Keratinocyte (primary cell): ENCODE results near the gene ST6GALNAC6. TPM values are rescaled to one million over a fixed set of nuclear protein-coding genes. Genes with fewer than 3 reads are reported as not detected.

ENCODE experiments used
- DNase-seq: peaks from one replicate; pipeline ENCODE4 v3.0.0-alpha.2; 2011; ENCODE audit warnings: low read depth, missing footprints, low spot score
- FAIRE-seq: peaks from 2 replicates; lab custom pipeline; 2011; peaks lifted over from hg19 to GRCh38; lab: Jason Lieb, UNC
- H2AFZ ChIP-seq: 2 replicates; pipeline ENCODE4 v1.6.0; 2012; ENCODE audit warnings: low read length, control low read depth, inconsistent platforms; ENCODE audit not compliant: control insufficient read depth
- H3K27ac ChIP-seq: 2 replicates; pipeline ENCODE4 v1.5.1; 2011; ENCODE audit warnings: low read length; ENCODE audit not compliant: control insufficient read depth, insufficient read depth
- H3K27me3 ChIP-seq: 3 replicates; pipeline ENCODE4 v1.6.0; 2011; ENCODE audit warnings: low read length; ENCODE audit not compliant: control insufficient read depth, insufficient read depth; ENCODE audit errors: extremely low read depth
- H3K36me3 ChIP-seq, 2 experiments: 2 replicates in 1 of 2; 3 replicates in 1 of 2; pipeline ENCODE4 v1.5.1; 2011; ENCODE audit warnings: low read length in 2 of 2, mild to moderate bottlenecking in 1 of 2; ENCODE audit not compliant: control insufficient read depth in 2 of 2, insufficient read depth in 2 of 2; ENCODE audit errors: extremely low read depth in 1 of 2
- H3K4me1 ChIP-seq: 3 replicates; pipeline ENCODE4 v1.5.1; 2011; ENCODE audit warnings: low read length; ENCODE audit not compliant: control insufficient read depth, insufficient read depth; ENCODE audit errors: extremely low read depth
- H3K4me2 ChIP-seq: 3 replicates; pipeline ENCODE4 v1.6.0; 2011; ENCODE audit warnings: low read depth, low read length; ENCODE audit not compliant: control insufficient read depth, insufficient read depth; ENCODE audit errors: extremely low read depth
- H3K4me3 ChIP-seq, 3 experiments: fragments of 200-600 bp in 1 of 3; sonication (generic) in 1 of 3; 2 replicates in 2 of 3; 3 replicates in 1 of 3; pipeline ENCODE4 v1.5.1; 2011 to 2016; ENCODE audit warnings: low read length in 3 of 3, mild to moderate bottlenecking in 3 of 3, control low read depth in 2 of 3, inconsistent platforms in 1 of 3, low read depth in 1 of 3, mixed read lengths in 1 of 3, mixed run types in 1 of 3, moderate library complexity in 1 of 3; ENCODE audit not compliant: control insufficient read depth in 2 of 3, insufficient read depth in 2 of 3; ENCODE audit errors: extremely low read depth in 1 of 3
- H3K79me2 ChIP-seq: 2 replicates; pipeline ENCODE4 v1.6.0; 2012; ENCODE audit warnings: low read length; ENCODE audit not compliant: control insufficient read depth, insufficient read depth
- H3K9ac ChIP-seq: 3 replicates; pipeline ENCODE4 v1.6.0; 2011; ENCODE audit warnings: low read length; ENCODE audit not compliant: control insufficient read depth, insufficient read depth; ENCODE audit errors: extremely low read depth
- H3K9me1 ChIP-seq: 3 replicates; pipeline ENCODE4 v1.6.0; 2011; ENCODE audit warnings: low read length; ENCODE audit not compliant: control insufficient read depth, insufficient read depth; ENCODE audit errors: extremely low read depth
- H3K9me3 ChIP-seq: 2 replicates; pipeline ENCODE4 v1.5.1; 2012; ENCODE audit warnings: low read depth, low read length; ENCODE audit not compliant: control insufficient read depth
- H4K20me1 ChIP-seq: 3 replicates; pipeline ENCODE4 v1.6.0; 2011; ENCODE audit warnings: low read length; ENCODE audit not compliant: control insufficient read depth, insufficient read depth; ENCODE audit errors: extremely low read depth
- CTCF ChIP-seq, 3 experiments: IDR thresholded peaks in 1 of 3; conservative IDR thresholded peaks in 1 of 3; optimal IDR thresholded peaks in 1 of 3; 2 replicates in 2 of 3; 3 replicates in 1 of 3; pipeline versions ENCODE3 to v1.5.1; 2011; ENCODE audit warnings: low read length in 3 of 3, mild to moderate bottlenecking in 3 of 3, moderate library complexity in 2 of 3, control low read depth in 1 of 3, inconsistent platforms in 1 of 3; ENCODE audit not compliant: insufficient read depth in 2 of 3; ENCODE audit errors: extremely low read depth in 1 of 3
- EZH2 ChIP-seq: IDR thresholded peaks from one replicate; pipeline ENCODE4 v1.6.1; 2012; ENCODE audit warnings: inconsistent platforms, mild to moderate bottlenecking, low read length, moderate library complexity
- dilution Hi-C: fragments of 300-500 bp; cut with MboI; formaldehyde crosslinking; loops from one replicate; pipeline ENCODE4 v1.7.0; 2020; ENCODE audit warnings: low sequenced_read_pairs; ENCODE audit not compliant: extremely low pct_ligation_motif_present
- polyA plus RNA-seq, 5 experiments: library from polyadenylated mRNA; depleted of rRNA in 3 of 5; stranded (reverse) in 3 of 5; stranded (forward) in 1 of 5; unstranded in 1 of 5; fragments of >200 nt; gene quantifications; 1 replicate in 1 of 5; 2 replicates in 3 of 5; 3 replicates in 1 of 5; pipeline versions ENCODE4 v1.2.1 to v1.2.3, GENCODE V29; 2011 to 2012; ENCODE audit warnings: missing spikeins in 2 of 5, low read depth in 1 of 5, low replicate concordance in 1 of 5

The ST6GALNAC6 gene
- polyA plus RNA-seq, 1 donor (not counting 4 experiments of a cell fraction or from before 2014, with no cell fraction given) = 21.1 TPM

- H4K20me1 ChIP-seq = peaks cover 2% of the 10 kb centered on the region
- peak within 1 kb of the TSS; percentile 61 for H3K27ac ChIP-seq
- H3K9ac ChIP-seq = peak within 1 kb of the TSS; percentile 84
- TF ChIP-seq EZH2 (no peak), CTCF (optimal IDR thresholded peaks at IDR 0.05 in 1 of 3, IDR thresholded peaks at IDR 0.05 in 1 of 3, conservative IDR thresholded peaks at IDR 0.05 in 1 of 3; ENCODE audit: extremely low read depth in 1 of 3, insufficient read depth in 2 of 3, low read length in 3 of 3) (no peak)
- peaks cover 33% of the 10 kb centered on the region for H3K79me2 ChIP-seq
- no peaks in the 10 kb centered on the region for H3K27me3 ChIP-seq
- DNase-seq = no peak
- H3K9me1 ChIP-seq = no peaks in the 10 kb centered on the region
- peak within 1 kb of the TSS; percentile 72 to 87 (median 78) for H3K4me3 ChIP-seq
- FAIRE-seq = no peak
- peaks cover 9 to 13% of the 10 kb centered on the region in 2 experiments for H3K36me3 ChIP-seq
- dilution Hi-C loops = loop anchor here (25.0 kb wide), 1 partner anchor 125 kb away; the partner anchor contains the start of genes NAIF1 and SLC25A25
- peaks cover 22% of the 10 kb centered on the region for H3K4me1 ChIP-seq
- no peaks in the 10 kb centered on the region for H3K9me3 ChIP-seq
- peak within 1 kb of the TSS; percentile 73 for H3K4me2 ChIP-seq
- peak within 1 kb of the TSS; percentile 75 for H2AFZ ChIP-seq
These were observed 38.2 kb upstream of the ST6GALNAC6 start, which contains the start of gene DPM2 for GRCh38 chr9:127937388-127938297. Gene DPM2, minus strand, starts transcription at chr9:127937854. Its CDS starts 34 bp downstream, at chr9:127937820.

DNA sequence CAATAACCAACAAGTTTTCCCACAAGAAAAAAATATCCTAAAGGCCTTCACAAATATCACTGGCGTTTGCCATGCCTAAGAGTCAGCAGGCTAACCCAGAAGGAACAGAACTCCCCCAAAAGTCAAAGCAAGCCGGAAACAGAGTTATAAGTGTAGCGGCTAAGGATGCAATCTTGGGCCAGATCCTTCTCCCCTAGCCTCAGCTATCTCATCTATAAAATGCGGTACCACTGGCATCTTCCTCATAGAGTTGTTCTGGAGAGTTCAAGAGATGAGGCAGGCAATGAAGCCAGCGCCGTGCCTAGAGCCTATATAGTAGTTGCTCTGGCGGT lies 37.6 kb upstream of the ST6GALNAC6 start:
- Histone ChIP-seq H3K79me2 (peaks cover 33% of the 10 kb centered on the region), H3K27ac (peak overlapping the region; percentile 61), H2AFZ (peak overlapping the region; percentile 75), H3K4me1 (peaks cover 22% of the 10 kb centered on the region), H3K4me3 (peak overlapping the region; percentile 72 to 87 (median 78)), H3K9me3 (no peaks in the 10 kb centered on the region), H4K20me1 (peaks cover 2% of the 10 kb centered on the region), H3K27me3 (no peaks in the 10 kb centered on the region), H3K9ac (peak overlapping the region; percentile 84), H3K4me2 (peak overlapping the region; percentile 73), H3K36me3 (peaks cover 9 to 11% of the 10 kb centered on the region in 2 experiments), H3K9me1 (no peaks in the 10 kb centered on the region)
- dilution Hi-C loops = loop anchor here (25.0 kb wide), 1 partner anchor 125 kb away; the partner anchor contains the start of genes NAIF1 and SLC25A25
- TF ChIP-seq EZH2 (no peak), CTCF (optimal IDR thresholded peaks at IDR 0.05 in 1 of 3, IDR thresholded peaks at IDR 0.05 in 1 of 3, conservative IDR thresholded peaks at IDR 0.05 in 1 of 3; ENCODE audit: extremely low read depth in 1 of 3, insufficient read depth in 2 of 3, low read length in 3 of 3) (no peak)
- FAIRE-seq (no peak), DNase-seq (no peak)
